IMR-90 (cell line): Measurements from ENCODE around the gene PAM16. TPM values are rescaled to one million over a fixed set of nuclear protein-coding genes. Genes with fewer than 3 reads are reported as not detected.

Experiments
- ATAC-seq: fragments of 200-7000 bp; cut with Tn5 transposase; 2 replicates; pipeline ENCODE4 v1.9.1; 2020; ENCODE audit warnings: low read depth, mild to moderate bottlenecking, moderate library complexity
- BruUV-seq: library from RNA; stranded (reverse); fragments of 400-500 nt; replicated peaks from 2 replicates; lab custom pipeline; 2021; lab: Mats Ljungman, UMichigan
- CTCF ChIA-PET: fragments of 300-600 bp; formaldehyde crosslinking; extraction: SDS; loops from one replicate; lab custom pipeline; 2021; ENCODE audit warnings: antibody characterized with exemption; lab: Yijun Ruan, JAX
- POLR2A ChIA-PET: fragments of 300-600 bp; sonication (Branson Sonifier 250); formaldehyde crosslinking; loops from one replicate; lab custom pipeline; 2022; ENCODE audit warnings: antibody characterized with exemption; ENCODE audit not compliant: unreplicated experiment; lab: Charles Lee
- DNase-seq: peaks from one replicate; pipeline ENCODE4 v3.0.0; 2013
- H2AFZ ChIP-seq: replicated peaks from 2 replicates; pipeline ENCODE3; 2013; ENCODE audit warnings: low read length, mild to moderate bottlenecking; ENCODE audit not compliant: poor library complexity
- H2AK5ac ChIP-seq: 2 replicates; pipeline ENCODE4 v1.6.1; 2013; ENCODE audit warnings: low read depth, low read length, inconsistent platforms
- H2AK9ac ChIP-seq: replicated peaks from 2 replicates; pipeline ENCODE3; 2013; ENCODE audit warnings: mild to moderate bottlenecking, low read depth, low read length, moderate library complexity; ENCODE audit not compliant: poor library complexity
- H2BK120ac ChIP-seq: 2 replicates; pipeline ENCODE4 v1.6.1; 2013; ENCODE audit warnings: low read depth, low read length, inconsistent platforms
- H2BK15ac ChIP-seq: 3 replicates; pipeline ENCODE4 v1.6.1; 2013; ENCODE audit warnings: low read depth, low read length, inconsistent platforms
- H2BK20ac ChIP-seq: 2 replicates; pipeline ENCODE4 v1.6.1; 2013; ENCODE audit warnings: low read depth, mild to moderate bottlenecking, inconsistent platforms, low read length, moderate library complexity
- H2BK5ac ChIP-seq: 2 replicates; pipeline ENCODE4 v1.6.1; 2013; ENCODE audit warnings: mild to moderate bottlenecking, low read depth, low read length, inconsistent platforms; ENCODE audit not compliant: poor library complexity, severe bottlenecking
- H3K14ac ChIP-seq: replicated peaks from 2 replicates; pipeline ENCODE4 v1.6.1; 2013; ENCODE audit warnings: low read depth, low read length, inconsistent platforms
- H3K18ac ChIP-seq: 2 replicates; pipeline ENCODE4 v1.6.1; 2013; ENCODE audit warnings: low read depth, low read length, control low read depth
- H3K23ac ChIP-seq: 2 replicates; pipeline ENCODE4 v1.6.1; 2013; ENCODE audit warnings: low read depth, low read length, inconsistent platforms
- H3K27ac ChIP-seq: 2 replicates; pipeline ENCODE4 v1.5.1; 2013; ENCODE audit warnings: mild to moderate bottlenecking, control low read depth, low read length; ENCODE audit not compliant: insufficient read depth
- H3K27me3 ChIP-seq: 2 replicates; pipeline ENCODE4 v1.6.1; 2013; ENCODE audit warnings: low read length; ENCODE audit not compliant: control insufficient read depth, insufficient read depth
- H3K36me3 ChIP-seq: 2 replicates; pipeline ENCODE4 v1.6.1; 2013; ENCODE audit warnings: low read length, mixed read lengths; ENCODE audit not compliant: control insufficient read depth, insufficient read depth
- H3K4ac ChIP-seq: 2 replicates; pipeline ENCODE4 v1.6.1; 2013; ENCODE audit warnings: low read depth, low read length, inconsistent platforms
- H3K4me1 ChIP-seq: 2 replicates; pipeline ENCODE4 v1.6.1; 2013; ENCODE audit warnings: low read length, mixed read lengths; ENCODE audit not compliant: control insufficient read depth, insufficient read depth
- H3K4me2 ChIP-seq: 2 replicates; pipeline ENCODE4 v1.6.1; 2013; ENCODE audit warnings: low read depth, mild to moderate bottlenecking, control low read depth, low read length, moderate library complexity
- H3K4me3 ChIP-seq: 2 replicates; pipeline ENCODE4 v1.5.1; 2013; ENCODE audit warnings: low read depth, mild to moderate bottlenecking, control low read depth, low read length, moderate library complexity; ENCODE audit not compliant: insufficient read depth
- H3K56ac ChIP-seq: 2 replicates; pipeline ENCODE4 v1.6.1; 2013; ENCODE audit warnings: low read length, inconsistent platforms; ENCODE audit not compliant: insufficient read depth; ENCODE audit errors: extremely low read depth
- H3K79me1 ChIP-seq, 2 experiments: 2 replicates each; pipeline ENCODE4 v1.6.1; 2013; ENCODE audit warnings: low read length in 2 of 2, inconsistent platforms in 1 of 2, low read depth in 1 of 2
- H3K9ac ChIP-seq: 2 replicates; pipeline ENCODE4 v1.6.1; 2013; ENCODE audit warnings: low read depth, low read length, control low read depth
- H3K9me1 ChIP-seq: 2 replicates; pipeline ENCODE4 v1.6.1; 2013; ENCODE audit warnings: low read length, inconsistent platforms; ENCODE audit not compliant: insufficient read depth
- H3K9me3 ChIP-seq: 2 replicates; pipeline ENCODE4 v1.6.1; 2013; ENCODE audit warnings: low read length; ENCODE audit not compliant: control insufficient read depth, insufficient read depth
- H4K20me1 ChIP-seq: 2 replicates; pipeline ENCODE4 v1.6.1; 2013; ENCODE audit warnings: low read length, inconsistent platforms; ENCODE audit not compliant: insufficient read depth
- H4K5ac ChIP-seq: 2 replicates; pipeline ENCODE4 v1.6.1; 2013; ENCODE audit warnings: mild to moderate bottlenecking, low read depth, low read length, control low read depth
- H4K8ac ChIP-seq, 2 experiments: 2 replicates each; pipeline ENCODE4 v1.6.1; 2013; ENCODE audit warnings: low read depth in 2 of 2, low read length in 2 of 2, control low read depth in 1 of 2, inconsistent platforms in 1 of 2
- H4K91ac ChIP-seq: 2 replicates; pipeline ENCODE4 v1.6.1; 2013; ENCODE audit warnings: low read depth, low read length, inconsistent platforms; ENCODE audit not compliant: insufficient read depth
- BHLHE40 ChIP-seq: fragments of 150-350 bp; IDR thresholded peaks from 2 replicates; pipeline ENCODE4 v1.6.1; 2016; ENCODE audit warnings: mild to moderate bottlenecking, low read depth, low read length
- CEBPB ChIP-seq: IDR thresholded peaks from 2 replicates; pipeline ENCODE4 v1.6.1; 2012; ENCODE audit warnings: low read depth, low read length, improper control_type of control experiment
- CTCF ChIP-seq: conservative IDR thresholded peaks from 2 replicates; pipeline ENCODE4 v1.5.1; 2012; ENCODE audit warnings: mild to moderate bottlenecking, low read depth, low read length, improper control_type of control experiment
- ELK1 ChIP-seq: fragments of 150-350 bp; IDR thresholded peaks from 2 replicates; pipeline ENCODE4 v1.6.1; 2016; ENCODE audit warnings: low read depth, mild to moderate bottlenecking, low read length, moderate library complexity, borderline replicate concordance
- FOS ChIP-seq: fragments of 150-350 bp; IDR thresholded peaks from 2 replicates; pipeline ENCODE4 v1.6.1; 2016; ENCODE audit warnings: low read depth, low read length
- MAFK ChIP-seq: IDR thresholded peaks from 2 replicates; pipeline ENCODE4 v1.6.1; 2012; ENCODE audit warnings: low read depth, low read length, improper control_type of control experiment
- MAZ ChIP-seq: IDR thresholded peaks from 2 replicates; pipeline ENCODE4 v1.6.1; 2012; ENCODE audit warnings: low read depth, mild to moderate bottlenecking, low read length, improper control_type of control experiment, moderate library complexity, borderline replicate concordance
- MXI1 ChIP-seq: IDR thresholded peaks from 2 replicates; pipeline ENCODE4 v1.6.1; 2012; ENCODE audit warnings: low read depth, mild to moderate bottlenecking, low read length, moderate library complexity, borderline replicate concordance
- NFE2L2 ChIP-seq: fragments of 150-350 bp; IDR thresholded peaks from 2 replicates; pipeline ENCODE4 v1.6.1; 2016; ENCODE audit warnings: low read depth, mild to moderate bottlenecking, low read length
- POLR2A ChIP-seq: IDR thresholded peaks from 2 replicates; pipeline ENCODE4 v1.6.1; 2012; ENCODE audit warnings: mild to moderate bottlenecking, low read depth, low read length
- RAD21 ChIP-seq: IDR thresholded peaks from 2 replicates; pipeline ENCODE4 v1.6.1; 2012; ENCODE audit warnings: low read length, improper control_type of control experiment
- RCOR1 ChIP-seq: IDR thresholded peaks from 2 replicates; pipeline ENCODE4 v1.6.1; 2012; ENCODE audit warnings: mild to moderate bottlenecking, low read length, improper control_type of control experiment; ENCODE audit not compliant: insufficient replicate concordance
- RFX5 ChIP-seq: IDR thresholded peaks from 2 replicates; pipeline ENCODE4 v1.8.0; 2012; ENCODE audit warnings: low read depth, mild to moderate bottlenecking, low read length, moderate library complexity
- SMC3 ChIP-seq: fragments of 150-350 bp; IDR thresholded peaks from 2 replicates; pipeline ENCODE4 v1.6.1; 2016; ENCODE audit warnings: low read depth, mild to moderate bottlenecking, antibody characterized with exemption, low read length, moderate library complexity
- USF2 ChIP-seq: fragments of 150-350 bp; IDR thresholded peaks from 2 replicates; pipeline ENCODE4 v1.6.1; 2017; ENCODE audit warnings: mild to moderate bottlenecking, antibody characterized with exemption, low read length, low read depth
- WGBS, 2 experiments: methylation state at CpG; one replicate each; pipeline versions ENCODE4 v1.1.5 to v1.1.7; 2013; ENCODE audit warnings: missing lambda C conversion rate in 2 of 2; ENCODE audit not compliant: insufficient read length in 1 of 2; ENCODE audit errors: extremely low coverage in 2 of 2; 5-methylcytosine and 5-hydroxymethylcytosine counted together
- dilution Hi-C: fragments of 300-500 bp; cut with HindIII; formaldehyde crosslinking; loops from one replicate; pipeline ENCODE4 v1.14.3; 2018; ENCODE audit warnings: low sequenced_read_pairs; ENCODE audit not compliant: unreplicated experiment
- in situ Hi-C: fragments of 300-500 bp; cut with MboI; formaldehyde crosslinking; loops from 3 replicates; pipeline ENCODE4 v1.14.3; 2019; ENCODE audit warnings: low sequenced_read_pairs, inconsistent platforms, mixed read lengths
- intact Hi-C: fragments of 100-400 bp; cut with micrococcal nuclease; formaldehyde crosslinking; loops from 2 replicates; pipeline ENCODE4 v1.10.0; 2022
- polyA plus RNA-seq, 3 experiments: library from polyadenylated mRNA; depleted of rRNA; stranded (reverse); fragments of >200 nt; gene quantifications; 2 replicates each; pipeline ENCODE4 v1.2.3, GENCODE V29; 2012; ENCODE audit warnings: low replicate concordance in 1 of 3
- total RNA-seq: library from RNA; depleted of rRNA; stranded (reverse); fragments of >200 nt; gene quantifications from 2 replicates; pipeline ENCODE4 v1.2.3, GENCODE V29; 2012

Gene PAM16
- total and polyA plus RNA-seq, 2 of the 4 experiments (the other 2 are of a cell fraction) = 17.9 to 48.4 TPM

GRCh38 chr16:4364196-4365013 is 13.3 kb upstream of the PAM16 start:
- Histone ChIP-seq H2BK20ac (no peak overlapping the region), H2AFZ (no peak overlapping the region), H4K20me1 (peaks cover 5% of the 10 kb centered on the region; the same call in 1 of the 2 replicates), H3K4ac (no peak overlapping the region), H3K9me3 (no peaks in the 10 kb centered on the region), H3K18ac (no peak overlapping the region), H3K56ac (no peak overlapping the region), H3K4me1 (peaks cover 11% of the 10 kb centered on the region), H3K36me3 (peaks cover 6% of the 10 kb centered on the region; the same call in 1 of the 2 replicates), H4K8ac (no peak overlapping the region), H3K23ac (no peak overlapping the region), H2BK15ac (no peak overlapping the region), H3K14ac (no peak overlapping the region), H3K4me3 (no peak overlapping the region), H2BK120ac (no peak overlapping the region), H3K27me3 (no peaks in the 10 kb centered on the region), H3K79me1 (peaks cover 0 to 19% of the 10 kb centered on the region in 2 experiments; a peak in 2 of 4 replicates), H2AK9ac (no peak overlapping the region), H3K27ac (no peak overlapping the region), H2BK5ac (no peak overlapping the region), H2AK5ac (no peak overlapping the region), H3K4me2 (no peak overlapping the region), H4K91ac (no peak overlapping the region), H3K9me1 (peaks cover 12% of the 10 kb centered on the region; the same call in 1 of the 2 replicates), H3K9ac (no peak overlapping the region), H4K5ac (no peak overlapping the region)
- WGBS, 2 experiments = 95% methylated on average over 16 of the region's 37 CpGs; no CpG with 5 or more reads in 1 of the 2 experiments
- dilution Hi-C loops (no loop called here), in situ Hi-C loops (loop anchor here (5.0 kb wide), 1 partner anchor 33 kb away; no protein-coding TSS in a partner anchor), intact Hi-C loops (no loop called here)
- CTCF ChIA-PET = no interaction called here
- ATAC-seq (no peak), DNase-seq (no peak)
- BruUV-seq = no TSS peak
- POLR2A ChIA-PET = no interaction called here
- TF ChIP-seq SMC3 (no peak), MXI1 (no peak), BHLHE40 (no peak), FOS (no peak), MAFK (no peak), POLR2A (no peak), CTCF (no peak), MAZ (no peak), NFE2L2 (no peak), ELK1 (no peak), RAD21 (no peak), CEBPB (no peak), RCOR1 (no peak), USF2 (no peak), RFX5 (no peak)
